SK-N-MC (cell line): ENCODE results near the gene ZNF148.

ENCODE experiments used
- DNase-seq: peaks from one replicate; pipeline ENCODE4 v3.0.0-alpha.2; 2011; ENCODE audit warnings: low read depth, low spot score
- H3K27ac ChIP-seq: fragments of 200-600 bp; sonication (generic); 2 replicates; pipeline ENCODE4 v1.5.1; 2016; ENCODE audit warnings: mixed run types
- H3K36me3 ChIP-seq: fragments of 200-600 bp; sonication (generic); 2 replicates; pipeline ENCODE4 v1.6.1; 2017; ENCODE audit warnings: antibody characterized with exemption, low read length, mixed read lengths; ENCODE audit not compliant: insufficient read depth
- H3K4me3 ChIP-seq: fragments of 200-600 bp; sonication (generic); 2 replicates; pipeline ENCODE4 v1.5.1; 2016
- H3K9ac ChIP-seq: fragments of 200-600 bp; sonication (generic); 2 replicates; pipeline ENCODE4 v1.8.0; 2017; ENCODE audit warnings: mixed run types, mixed read lengths; ENCODE audit not compliant: insufficient read length
- H3K9me3 ChIP-seq: fragments of 200-600 bp; sonication (generic); 2 replicates; pipeline ENCODE4 v1.6.1; 2017; ENCODE audit warnings: low read depth, mild to moderate bottlenecking, antibody characterized with exemption, low read length, moderate library complexity, mixed read lengths
- EZH2 ChIP-seq: fragments of 200-600 bp; sonication (generic); IDR thresholded peaks from one replicate; pipeline ENCODE4 v1.6.1; 2017; ENCODE audit warnings: antibody characterized with exemption
- FOXP2 ChIP-seq: optimal IDR thresholded peaks from 2 replicates; pipeline ENCODE3; 2011; ENCODE audit warnings: mild to moderate bottlenecking, moderate library complexity; ENCODE audit not compliant: insufficient read depth; ENCODE audit errors: extremely low read length, control extremely low read depth
- POLR2AphosphoS5 ChIP-seq: IDR thresholded peaks from 2 replicates; pipeline ENCODE4 v1.6.1; 2012; ENCODE audit warnings: mild to moderate bottlenecking, low read depth, low read length, borderline replicate concordance

Gene ZNF148

GRCh38 chr3:125212509-125213363, 162.4 kb downstream of the ZNF148 start, which contains the start of gene SLC12A8:
SLC12A8 (minus strand) TSS chr3:125212748; CDS start chr3:125211349, 1,399 bp downstream.
- Histone ChIP-seq H3K27ac (no peak within 1 kb of the TSS), H3K9me3 (no peaks in the 10 kb centered on the region), H3K4me3 (no peak within 1 kb of the TSS), H3K9ac (no peak within 1 kb of the TSS), H3K36me3 (no peaks in the 10 kb centered on the region)
- DNase-seq, result no peak
- no peak for TF ChIP-seq POLR2AphosphoS5
- TF ChIP-seq FOXP2, result no peak
- no peak for TF ChIP-seq EZH2

DNA sequence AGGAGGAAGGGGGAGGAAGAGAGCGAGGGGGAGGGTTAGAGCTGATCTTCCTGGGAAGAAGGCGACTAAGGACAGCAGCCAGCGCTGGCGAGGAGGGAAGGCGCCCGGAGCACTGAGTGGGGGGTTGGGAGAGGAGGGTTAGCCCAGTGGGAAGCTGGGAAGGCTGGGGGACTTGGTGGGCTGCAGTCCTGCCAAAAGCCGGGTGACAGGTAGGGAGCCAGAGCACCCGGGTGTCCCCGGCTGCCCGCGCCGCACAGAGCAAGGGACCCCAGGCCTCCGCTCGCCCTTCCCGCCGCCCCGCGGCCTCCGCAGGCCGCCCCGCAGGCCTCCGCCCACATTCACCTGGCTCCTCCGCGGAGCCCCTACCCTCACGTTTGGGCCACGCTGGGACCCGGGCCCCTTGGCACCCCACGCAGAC, 163.0 kb downstream of the ZNF148 start:
- DNase-seq, result no peak
- Histone ChIP-seq H3K9me3 (no peaks in the 10 kb centered on the region), H3K9ac (no peak overlapping the region), H3K4me3 (no peak overlapping the region), H3K27ac (no peak overlapping the region), H3K36me3 (no peaks in the 10 kb centered on the region)
- TF ChIP-seq EZH2, result no peak
- no peak for TF ChIP-seq FOXP2
- TF ChIP-seq POLR2AphosphoS5, result no peak

DNA sequence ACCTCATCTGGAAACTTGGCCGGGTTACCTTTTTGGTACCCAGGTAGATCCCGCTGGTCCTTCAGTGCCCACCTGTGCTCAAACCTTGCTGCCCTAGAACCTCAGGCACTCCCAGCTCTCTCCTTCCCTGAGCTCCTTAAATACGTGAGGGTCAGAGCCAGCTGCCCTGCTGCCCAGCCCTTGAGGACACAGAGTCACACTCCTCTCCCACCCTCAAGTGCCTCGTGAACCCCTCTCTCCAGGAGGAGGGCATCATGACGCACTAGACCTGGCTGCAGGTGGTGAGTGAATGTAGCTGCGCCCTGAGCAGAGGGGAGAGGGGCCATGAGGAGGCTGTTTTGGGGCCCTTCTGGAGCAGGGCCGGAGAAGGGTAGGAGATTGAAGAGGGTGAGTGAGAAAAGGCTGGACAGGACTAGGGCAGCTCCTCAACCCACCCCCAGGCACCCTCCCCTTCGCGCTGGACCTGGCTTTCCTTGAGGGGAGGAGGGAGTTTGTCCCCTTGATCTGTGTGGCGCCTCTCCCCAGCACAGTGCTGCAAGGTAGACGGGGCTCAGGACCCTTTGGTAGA, 163.5 kb downstream of the ZNF148 start:
- no peak for DNase-seq
- no peak for TF ChIP-seq POLR2AphosphoS5
- no peak for TF ChIP-seq FOXP2
- TF ChIP-seq EZH2, result no peak
- no peak overlapping the region for H3K9ac ChIP-seq
- no peaks in the 10 kb centered on the region for H3K36me3 ChIP-seq
- H3K4me3 ChIP-seq, result no peak overlapping the region
- no peaks in the 10 kb centered on the region for H3K9me3 ChIP-seq
- H3K27ac ChIP-seq, result no peak overlapping the region

DNA sequence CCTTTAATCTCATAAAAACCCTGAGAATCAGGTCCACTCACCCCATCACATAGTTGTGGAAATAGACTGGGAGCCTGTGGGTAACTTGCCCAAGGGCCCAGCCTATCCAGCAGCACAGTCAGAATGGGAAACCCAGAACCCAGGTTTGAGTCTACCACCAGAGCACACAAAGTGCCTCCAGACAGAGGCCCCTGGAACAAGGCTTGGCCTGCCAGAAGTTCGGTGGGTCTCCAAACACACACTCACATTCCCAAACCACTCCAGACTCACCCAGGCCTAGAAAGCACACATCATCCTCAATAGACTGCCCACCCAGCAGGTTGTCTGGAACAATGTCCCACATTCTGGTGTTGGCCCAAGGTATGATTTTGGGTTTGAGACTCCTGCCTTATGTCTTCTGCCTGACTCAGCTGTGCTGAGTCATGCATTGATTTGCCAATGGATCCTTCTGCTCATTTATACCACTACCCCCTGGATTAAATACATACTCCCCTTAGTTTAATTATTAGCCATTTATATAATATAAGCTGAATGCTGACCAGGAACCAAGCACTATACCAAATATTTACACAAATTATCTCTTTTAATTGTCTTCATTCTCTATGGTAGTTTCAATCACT, 167.1 kb downstream of the ZNF148 start:
- no peak overlapping the region for H3K9ac ChIP-seq
- no peak for DNase-seq
- H3K27ac ChIP-seq, result no peak overlapping the region
- H3K4me3 ChIP-seq, result no peak overlapping the region
- TF ChIP-seq EZH2 (no peak), POLR2AphosphoS5 (no peak), FOXP2 (no peak)
- no peaks in the 10 kb centered on the region for H3K36me3 ChIP-seq
- no peaks in the 10 kb centered on the region for H3K9me3 ChIP-seq

GRCh38 chr3:125207507-125207906, 167.6 kb downstream of the ZNF148 start:
- no peak for DNase-seq
- H3K27ac ChIP-seq, result no peak overlapping the region
- no peaks in the 10 kb centered on the region for H3K9me3 ChIP-seq
- H3K4me3 ChIP-seq, result no peak overlapping the region
- no peaks in the 10 kb centered on the region for H3K36me3 ChIP-seq
- H3K9ac ChIP-seq, result no peak overlapping the region
- TF ChIP-seq POLR2AphosphoS5 (no peak), FOXP2 (no peak), EZH2 (no peak)

DNA sequence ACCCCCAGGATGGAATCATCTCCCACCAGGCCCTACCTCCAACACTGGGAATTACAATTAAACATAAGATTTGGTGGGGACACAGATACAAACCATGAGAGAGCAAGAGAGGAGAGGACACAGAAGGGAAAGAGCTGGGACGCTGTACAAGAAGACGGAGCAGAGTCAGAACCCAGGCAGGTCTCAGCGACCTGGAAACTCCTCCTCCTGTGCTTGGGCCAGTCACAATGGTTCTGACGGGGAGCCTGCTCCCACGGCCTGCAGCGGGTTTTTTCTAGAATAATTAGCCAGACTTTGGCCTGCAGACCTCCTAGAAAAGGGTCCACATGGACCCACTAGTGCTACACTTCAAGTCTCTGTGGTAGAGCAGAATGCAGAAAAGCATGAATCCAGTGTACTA, 168.2 kb downstream of the ZNF148 start:
- TF ChIP-seq EZH2 (no peak), FOXP2 (no peak), POLR2AphosphoS5 (no peak)
- Histone ChIP-seq H3K9me3 (no peaks in the 10 kb centered on the region), H3K9ac (no peak overlapping the region), H3K27ac (no peak overlapping the region), H3K4me3 (no peak overlapping the region), H3K36me3 (no peaks in the 10 kb centered on the region)
- no peak for DNase-seq

- Histone ChIP-seq H3K9ac (no peak overlapping the region), H3K4me3 (no peak overlapping the region), H3K27ac (no peak overlapping the region), H3K9me3 (no peaks in the 10 kb centered on the region), H3K36me3 (no peaks in the 10 kb centered on the region)
- no peak for DNase-seq
- TF ChIP-seq POLR2AphosphoS5 (no peak), FOXP2 (no peak), EZH2 (no peak)
Observed at GRCh38 chr3:125203731-125204130, 171.4 kb downstream of the ZNF148 start.

DNA sequence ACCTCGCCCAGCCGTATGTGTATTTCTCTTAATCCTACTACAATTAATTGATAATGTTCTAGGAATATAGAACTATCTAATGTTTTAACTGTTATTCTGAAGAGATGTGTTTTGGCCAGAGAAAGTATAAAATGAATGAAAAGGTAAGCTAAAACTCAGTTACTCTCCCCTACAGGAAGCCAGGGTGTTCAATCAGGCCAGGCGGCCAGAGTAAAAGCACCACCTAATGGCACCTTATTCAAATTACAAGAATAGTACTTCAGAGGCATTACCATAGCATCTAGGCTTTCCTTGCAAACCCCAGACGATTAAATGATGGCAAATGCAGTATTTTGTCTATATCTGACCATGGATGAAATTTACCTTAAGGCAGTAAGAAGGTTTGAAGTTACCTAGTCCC, 172.9 kb downstream of the ZNF148 start:
- Histone ChIP-seq H3K27ac (no peak overlapping the region), H3K9ac (no peak overlapping the region), H3K36me3 (no peaks in the 10 kb centered on the region), H3K4me3 (no peak overlapping the region), H3K9me3 (no peaks in the 10 kb centered on the region)
- peak; percentile 37 for DNase-seq
- TF ChIP-seq POLR2AphosphoS5, result no peak
- TF ChIP-seq EZH2, result no peak
- no peak for TF ChIP-seq FOXP2

DNA sequence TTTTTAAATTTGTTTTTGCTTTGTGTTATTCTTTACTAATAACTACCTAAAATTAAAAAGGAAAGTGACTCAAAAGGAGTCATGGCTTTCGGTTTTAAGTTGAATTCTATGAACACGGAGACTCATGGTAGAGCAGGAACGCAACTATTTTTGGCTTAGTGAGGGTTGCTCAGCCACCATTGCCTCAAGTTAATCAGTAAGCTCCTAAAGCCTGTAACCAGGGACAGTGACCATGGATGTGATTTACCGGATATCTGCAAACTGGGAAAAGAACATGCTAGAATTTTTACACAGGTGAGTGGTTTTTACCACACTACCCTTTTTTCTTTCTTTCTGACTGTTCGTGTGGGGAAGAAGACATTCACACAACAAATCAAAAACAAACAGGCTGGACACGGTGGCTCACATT, 174.4 kb downstream of the ZNF148 start:
- TF ChIP-seq EZH2, result no peak
- no peak for TF ChIP-seq POLR2AphosphoS5
- TF ChIP-seq FOXP2, result no peak
- no peak for DNase-seq
- no peaks in the 10 kb centered on the region for H3K9me3 ChIP-seq
- H3K9ac ChIP-seq, result no peak overlapping the region
- H3K27ac ChIP-seq, result no peak overlapping the region
- H3K36me3 ChIP-seq, result no peaks in the 10 kb centered on the region
- H3K4me3 ChIP-seq, result no peak overlapping the region
